NT2/D1 (cell line): ENCODE data around the gene RPS6KA5.
"Not testable (repeated sequence)": the region's sequence is repeated elsewhere in the genome, so short reads cannot be mapped to it uniquely, and the experiment has no call there.

Experiments
- DNase-seq: peaks from one replicate; pipeline ENCODE4 v3.0.0-alpha.2; 2011; ENCODE audit warnings: low read depth, low spot score
- H3K27me3 ChIP-seq: 2 replicates; pipeline ENCODE4 v1.6.0; 2011; ENCODE audit warnings: mild to moderate bottlenecking; ENCODE audit not compliant: insufficient read length, insufficient read depth
- H3K36me3 ChIP-seq: 2 replicates; pipeline ENCODE4 v1.6.1; 2011; ENCODE audit warnings: mild to moderate bottlenecking, low read length, mixed read lengths; ENCODE audit not compliant: insufficient read depth, insufficient read length
- H3K4me1 ChIP-seq: 2 replicates; pipeline ENCODE4 v1.5.1; 2011; ENCODE audit not compliant: insufficient read depth, insufficient read length
- H3K4me3 ChIP-seq: 2 replicates; pipeline ENCODE4 v1.5.1; 2011; ENCODE audit warnings: low read depth; ENCODE audit not compliant: insufficient read length
- H3K9ac ChIP-seq: 2 replicates; pipeline ENCODE4 v1.6.0; 2011; ENCODE audit warnings: low read depth; ENCODE audit not compliant: insufficient read length
- H3K9me3 ChIP-seq: 2 replicates; pipeline ENCODE4 v1.5.1; 2011; ENCODE audit warnings: mild to moderate bottlenecking, low read length; ENCODE audit not compliant: insufficient read depth
- SUZ12 ChIP-seq: IDR thresholded peaks from 2 replicates; pipeline ENCODE4 v1.6.1; 2011; ENCODE audit not compliant: insufficient read length, insufficient read depth; ENCODE audit errors: extremely low read depth
- YY1 ChIP-seq: IDR thresholded peaks from 2 replicates; pipeline ENCODE4 v1.6.1; 2011; ENCODE audit not compliant: insufficient read length, insufficient read depth
- ZNF274 ChIP-seq: IDR thresholded peaks from 2 replicates; pipeline ENCODE4 v1.6.1; 2011; ENCODE audit warnings: mild to moderate bottlenecking, low read depth, low read length

The RPS6KA5 gene

DNA sequence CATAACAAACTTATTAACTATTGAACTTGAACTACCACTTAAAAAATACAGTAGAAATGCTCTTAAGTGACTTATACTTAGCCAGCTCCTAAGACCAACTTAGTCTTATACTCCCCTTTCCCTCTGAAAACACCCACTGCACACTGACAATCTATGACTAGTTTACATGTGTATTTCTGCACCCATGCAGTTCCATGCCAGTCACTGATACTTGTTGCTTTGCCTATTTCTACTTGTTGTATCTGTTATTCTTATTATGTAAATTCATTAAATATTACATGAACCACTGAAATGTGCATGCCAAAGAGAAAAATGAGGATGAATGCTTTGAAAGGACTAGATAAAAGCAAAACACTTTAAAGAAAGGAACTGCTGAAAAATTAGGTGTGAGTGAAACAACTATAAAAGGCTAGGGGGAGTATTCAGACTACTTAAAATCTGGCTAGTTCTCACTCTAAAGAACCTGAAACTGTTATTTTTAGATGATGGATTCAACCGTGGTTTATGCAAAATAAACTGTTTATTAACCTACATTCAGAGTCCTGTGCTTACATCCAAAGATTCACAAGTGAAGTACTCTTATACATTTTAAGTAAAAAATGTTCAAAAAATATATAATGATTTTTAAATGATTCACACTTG, 74.7 kb downstream of the RPS6KA5 start:
- Histone ChIP-seq H3K4me3 (no peak overlapping the region), H3K36me3 (no peaks in the 10 kb centered on the region), H3K4me1 (no peaks in the 10 kb centered on the region), H3K9me3 (no peaks in the 10 kb centered on the region), H3K27me3 (no peaks in the 10 kb centered on the region), H3K9ac (no peak overlapping the region)
- no peak for DNase-seq
- TF ChIP-seq SUZ12 (no peak), ZNF274 (no peak), YY1 (no peak)

DNA sequence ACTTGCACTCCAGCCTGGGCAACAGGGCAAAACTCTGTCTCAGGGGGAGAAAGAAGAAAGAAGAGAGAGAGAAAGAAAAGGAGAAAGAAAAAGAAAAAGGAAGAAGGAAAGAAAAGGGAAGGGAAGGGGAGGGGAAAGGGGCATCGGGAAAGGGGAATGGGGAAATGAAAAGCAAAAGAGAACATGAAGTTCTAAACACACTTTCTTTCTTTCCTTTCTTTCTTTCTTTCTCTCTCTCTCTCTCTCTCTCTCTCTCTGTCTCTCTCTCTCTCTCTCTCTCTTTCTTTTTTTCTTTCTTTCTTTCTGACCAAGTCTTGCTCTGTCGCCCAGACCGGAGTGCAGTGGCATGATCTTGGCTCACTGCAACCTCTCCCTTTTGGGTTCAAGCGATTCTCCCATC, 76.9 kb downstream of the RPS6KA5 start:
- no peaks in the 10 kb centered on the region for H3K4me1 ChIP-seq
- TF ChIP-seq YY1 = no peak
- TF ChIP-seq SUZ12 = no peak
- H3K27me3 ChIP-seq = no peaks in the 10 kb centered on the region
- H3K9ac ChIP-seq = no peak overlapping the region
- H3K4me3 ChIP-seq = no peak overlapping the region
- no peaks in the 10 kb centered on the region for H3K9me3 ChIP-seq
- no peaks in the 10 kb centered on the region for H3K36me3 ChIP-seq
- no peak for DNase-seq

DNA sequence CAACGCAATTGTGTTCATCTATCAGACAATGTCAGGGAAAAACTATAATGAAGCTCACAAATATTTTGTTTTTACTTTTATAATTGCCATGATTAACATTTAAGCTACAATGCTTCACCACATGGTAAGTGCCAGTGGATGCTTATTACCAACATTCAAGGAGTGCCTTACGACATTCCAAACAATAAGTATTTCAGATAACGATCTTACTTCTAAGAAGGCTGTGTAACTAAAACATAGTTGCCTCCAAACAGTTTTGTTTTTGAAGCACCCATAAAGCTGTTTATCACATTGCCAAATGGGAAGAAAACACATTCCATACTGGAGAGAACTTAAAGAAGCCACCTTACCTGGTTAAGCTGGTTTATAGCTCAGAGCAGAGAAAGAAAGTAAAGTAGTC, 78.8 kb downstream of the RPS6KA5 start:
- TF ChIP-seq YY1 (no peak), SUZ12 (no peak), ZNF274 (no peak)
- H3K4me1 ChIP-seq = no peaks in the 10 kb centered on the region
- H3K9me3 ChIP-seq = no peaks in the 10 kb centered on the region
- no peaks in the 10 kb centered on the region for H3K36me3 ChIP-seq
- H3K9ac ChIP-seq = no peak overlapping the region
- H3K4me3 ChIP-seq = no peak overlapping the region
- no peaks in the 10 kb centered on the region for H3K27me3 ChIP-seq
- DNase-seq = no peak

DNA sequence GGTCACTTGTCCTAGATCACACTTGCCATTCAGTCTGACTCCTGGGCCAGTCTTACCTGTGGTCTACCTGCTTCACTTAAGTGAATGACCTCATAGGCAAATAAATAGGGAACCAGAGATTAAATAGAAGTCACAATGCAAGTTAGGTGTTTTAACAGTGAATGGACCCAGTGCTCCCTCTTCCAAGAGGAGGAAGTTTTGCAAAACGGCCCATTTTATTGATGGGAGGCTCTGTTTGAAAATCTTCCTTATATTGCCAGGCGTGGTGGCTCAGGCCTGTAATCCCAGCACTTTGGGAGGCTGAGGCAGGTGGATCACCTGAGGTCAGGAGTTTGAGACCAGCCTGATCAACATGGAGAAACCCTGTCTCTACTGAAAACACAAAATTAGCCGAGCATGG, 79.8 kb downstream of the RPS6KA5 start:
- H3K9me3 ChIP-seq, H3K27me3 ChIP-seq, H3K4me1 ChIP-seq, H3K4me3 ChIP-seq, DNase-seq, H3K9ac ChIP-seq, H3K36me3 ChIP-seq: not testable (repeated sequence)

DNA sequence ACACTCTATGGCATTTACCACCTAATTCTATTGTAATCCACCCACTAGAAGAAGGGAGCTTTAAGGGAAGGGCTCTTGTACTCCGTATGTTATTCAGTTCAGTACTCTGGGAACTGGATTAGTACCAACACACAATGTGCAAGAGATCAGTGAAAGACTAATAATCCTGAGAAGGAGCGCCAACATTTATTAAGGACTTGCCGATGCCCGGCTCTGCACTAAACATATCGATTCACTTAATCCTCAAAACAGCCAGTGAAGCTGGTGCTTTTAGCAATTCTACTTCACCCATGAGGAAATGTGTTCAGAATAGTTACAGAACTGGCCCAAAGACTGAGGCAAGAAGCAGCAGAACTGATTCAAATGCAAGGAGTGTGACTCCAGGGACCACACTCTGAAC, 80.9 kb downstream of the RPS6KA5 start:
- no peak for TF ChIP-seq ZNF274
- no peak for TF ChIP-seq SUZ12
- TF ChIP-seq YY1 = no peak
- Histone ChIP-seq H3K9ac (no peak overlapping the region), H3K4me1 (no peaks in the 10 kb centered on the region), H3K36me3 (no peaks in the 10 kb centered on the region), H3K27me3 (no peaks in the 10 kb centered on the region), H3K4me3 (no peak overlapping the region), H3K9me3 (no peaks in the 10 kb centered on the region)
- DNase-seq = no peak

DNA sequence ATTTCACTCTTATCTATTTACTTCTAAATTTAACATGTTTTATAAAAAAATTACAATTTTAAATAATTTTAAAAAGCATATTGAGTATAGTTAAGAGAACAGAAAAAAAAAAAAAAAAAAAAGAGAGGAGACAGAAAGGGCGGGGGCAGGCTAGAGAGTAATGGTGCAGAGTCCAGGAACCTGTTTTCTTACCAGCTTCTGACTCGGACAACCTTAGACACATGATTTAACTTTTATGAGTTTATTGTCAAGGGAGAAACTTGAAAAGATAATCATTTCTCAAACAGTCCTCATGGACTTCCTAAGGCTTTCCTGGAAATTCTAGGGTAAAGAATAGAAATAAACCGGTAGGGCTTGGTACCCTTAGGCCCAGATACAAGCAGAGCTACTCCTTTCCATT, 84.3 kb downstream of the RPS6KA5 start:
- Histone ChIP-seq H3K9ac (no peak overlapping the region), H3K4me1 (no peaks in the 10 kb centered on the region), H3K4me3 (no peak overlapping the region), H3K27me3 (no peaks in the 10 kb centered on the region), H3K9me3 (no peaks in the 10 kb centered on the region), H3K36me3 (no peaks in the 10 kb centered on the region)
- TF ChIP-seq SUZ12 (no peak), ZNF274 (no peak), YY1 (no peak)
- no peak for DNase-seq

DNA sequence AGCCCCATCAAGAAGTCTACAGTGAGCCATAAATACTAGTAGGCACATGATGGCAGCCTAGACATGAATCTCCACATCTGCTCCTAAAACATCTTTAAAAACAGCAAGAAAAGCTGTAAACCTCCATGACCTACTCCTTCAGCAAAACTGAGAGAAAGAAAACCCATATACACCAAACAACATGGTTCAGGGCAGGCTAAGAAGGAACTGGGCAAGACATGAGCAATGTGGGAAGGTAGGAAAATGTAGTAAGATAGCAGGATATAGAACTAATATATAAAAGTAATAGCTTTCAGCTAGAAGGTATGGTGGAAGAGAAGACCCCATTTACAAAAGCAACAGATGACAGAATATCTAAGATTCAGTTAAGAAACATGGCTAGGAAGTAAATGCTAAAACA, 88.8 kb downstream of the RPS6KA5 start:
- DNase-seq = no peak
- peaks cover 8% of the 10 kb centered on the region; the same call in 1 of the 2 replicates for H3K9me3 ChIP-seq
- H3K9ac ChIP-seq = no peak overlapping the region
- no peaks in the 10 kb centered on the region for H3K4me1 ChIP-seq
- no peaks in the 10 kb centered on the region for H3K36me3 ChIP-seq
- no peak overlapping the region for H3K4me3 ChIP-seq
- TF ChIP-seq SUZ12 = no peak
- no peak for TF ChIP-seq YY1
- no peak for TF ChIP-seq ZNF274
- no peaks in the 10 kb centered on the region for H3K27me3 ChIP-seq

DNA sequence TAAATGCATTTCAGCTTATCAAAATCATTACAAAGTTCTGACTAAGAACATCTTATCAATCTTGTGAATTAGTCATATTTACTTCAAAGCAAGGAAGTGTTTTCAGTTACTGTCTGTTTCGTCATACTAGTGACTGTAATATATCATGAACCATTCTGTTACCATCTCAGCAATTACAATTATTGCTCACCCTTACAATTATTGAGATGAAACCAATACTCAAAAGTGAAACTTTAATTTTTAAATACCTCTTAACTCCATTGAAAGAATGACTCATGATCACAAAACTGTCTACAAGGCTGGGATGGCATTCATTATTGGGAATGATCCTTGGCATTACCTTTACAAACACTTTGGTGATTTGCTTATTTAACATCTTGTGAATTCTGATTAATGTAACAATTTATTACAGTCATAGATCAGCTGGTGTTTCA, 90.3 kb downstream of the RPS6KA5 start:
- TF ChIP-seq SUZ12 (no peak), YY1 (no peak), ZNF274 (no peak)
- no peaks in the 10 kb centered on the region for H3K36me3 ChIP-seq
- no peak for DNase-seq

More for the DNA sequence above, 90.3 kb downstream of the RPS6KA5 start:
- Histone ChIP-seq H3K4me1 (no peaks in the 10 kb centered on the region), H3K4me3 (no peak overlapping the region), H3K9me3 (peaks cover 8% of the 10 kb centered on the region; the same call in 1 of the 2 replicates), H3K9ac (no peak overlapping the region), H3K27me3 (no peaks in the 10 kb centered on the region)
